Measurements from ENCODE around the gene PHF23.

Gene PHF23

GRCh38 chr17:7219812-7220592, 19.3 kb downstream of the PHF23 start, which contains the start of the genes ACADVL and DLG4:
ACADVL (plus strand) TSS chr17:7219938; CDS start chr17:7219985, 47 bp downstream.
DLG4 (minus strand) TSS chr17:7219836.
- no peak for DNase-seq (ENCODE audit: low spot score)

DNA sequence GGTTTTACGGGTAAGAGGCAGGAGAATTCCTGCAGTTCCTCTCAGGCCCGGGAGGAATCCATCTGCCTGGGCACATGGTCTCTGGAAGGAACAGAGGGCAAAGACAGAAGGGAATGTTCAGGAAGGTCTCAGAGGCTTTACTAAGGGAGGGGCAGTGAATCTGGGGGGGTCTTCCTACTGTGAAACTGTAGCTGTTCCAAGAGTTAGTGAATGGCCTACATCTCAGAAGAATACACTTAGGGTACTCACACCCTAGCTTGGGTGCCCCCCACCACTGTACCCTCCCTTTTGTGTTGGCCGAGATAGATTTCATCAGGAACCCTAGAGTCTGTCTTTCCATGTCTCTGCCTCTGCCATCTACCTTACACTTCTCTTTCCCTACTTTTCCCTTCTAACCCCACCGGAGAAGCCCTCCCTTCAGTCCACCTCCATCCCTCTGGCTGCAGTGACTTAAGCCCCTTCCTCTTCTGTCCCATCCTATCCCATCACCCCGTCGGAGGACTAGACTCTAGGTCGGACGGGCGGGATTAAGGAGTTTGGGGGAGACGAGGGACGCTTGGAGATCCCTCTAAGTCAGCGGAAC, 19.9 kb downstream of the PHF23 start:
- DNase-seq (ENCODE audit: low spot score): no peak

GRCh38 chr17:7218758-7219157, 20.5 kb downstream of the PHF23 start:
- DNase-seq (ENCODE audit: low spot score): no peak

DNA sequence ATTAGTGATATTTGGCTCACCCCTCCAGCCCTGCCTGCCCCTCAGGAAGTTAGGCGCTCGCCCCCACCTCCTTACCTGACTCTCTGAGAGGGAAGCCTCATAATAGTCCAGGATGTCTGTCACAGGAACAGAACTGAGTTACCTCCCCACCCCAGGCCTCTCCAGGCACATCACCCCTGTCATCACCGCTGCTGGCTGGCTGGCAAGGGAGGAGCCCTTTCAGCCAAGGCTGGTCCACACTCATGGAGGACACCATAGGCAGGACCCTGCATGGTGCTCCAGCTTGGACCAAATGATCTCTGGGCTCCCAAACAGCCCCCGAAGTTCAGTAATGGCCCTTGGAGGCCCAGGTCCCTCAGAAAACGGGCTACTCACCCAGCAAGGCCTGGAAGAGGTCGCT, 21.1 kb downstream of the PHF23 start:
- DNase-seq (ENCODE audit: low spot score): no peak

DNA sequence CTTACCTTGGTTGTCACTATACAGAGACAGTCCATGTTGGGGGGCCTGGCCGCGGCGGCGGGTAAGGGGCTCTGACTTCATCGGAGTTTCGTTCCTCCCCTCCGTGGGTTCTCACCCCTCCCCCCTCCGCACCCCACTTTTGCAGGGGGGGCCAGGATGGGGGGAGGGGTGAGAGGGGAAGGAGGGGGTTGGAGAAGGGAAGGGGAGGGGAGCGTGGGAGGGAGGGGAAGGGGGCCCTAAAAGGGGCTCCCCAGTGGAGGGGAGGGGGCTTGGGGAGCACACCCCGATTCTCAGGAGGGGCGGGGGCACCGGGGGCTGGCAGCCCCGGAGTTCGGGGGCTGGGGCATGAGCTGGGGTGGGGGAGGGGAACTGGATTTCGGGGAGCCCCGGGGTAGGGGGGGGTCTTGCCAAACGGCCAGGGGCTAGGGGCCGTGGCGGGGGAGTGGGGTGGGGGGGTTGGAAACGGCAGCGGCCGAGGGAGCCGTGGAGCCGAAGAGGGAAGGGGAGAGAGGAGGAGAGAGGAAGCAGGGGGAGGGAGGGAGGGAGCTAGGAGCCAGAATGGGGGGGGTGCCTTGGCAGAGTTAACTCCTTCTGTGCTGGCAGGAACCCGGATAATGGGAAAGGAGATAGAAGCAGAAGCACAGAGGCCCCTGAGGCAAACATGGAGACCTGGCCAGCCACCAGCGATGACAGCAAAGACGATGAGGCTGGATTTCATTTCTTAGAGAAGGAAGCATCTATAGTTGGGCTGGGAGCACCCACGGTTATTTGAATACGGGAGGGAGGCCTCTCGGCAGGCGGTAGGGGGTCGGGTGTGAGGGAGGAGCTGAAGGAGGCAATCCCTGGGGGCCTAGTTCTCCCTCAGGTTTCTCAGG, 21.9 kb downstream of the PHF23 start:
- DNase-seq (ENCODE audit: low spot score): no peak

- no peak for DNase-seq (ENCODE audit: low spot score)
Observed at GRCh38 chr17:7216242-7217112, 22.8 kb downstream of the PHF23 start.

DNA sequence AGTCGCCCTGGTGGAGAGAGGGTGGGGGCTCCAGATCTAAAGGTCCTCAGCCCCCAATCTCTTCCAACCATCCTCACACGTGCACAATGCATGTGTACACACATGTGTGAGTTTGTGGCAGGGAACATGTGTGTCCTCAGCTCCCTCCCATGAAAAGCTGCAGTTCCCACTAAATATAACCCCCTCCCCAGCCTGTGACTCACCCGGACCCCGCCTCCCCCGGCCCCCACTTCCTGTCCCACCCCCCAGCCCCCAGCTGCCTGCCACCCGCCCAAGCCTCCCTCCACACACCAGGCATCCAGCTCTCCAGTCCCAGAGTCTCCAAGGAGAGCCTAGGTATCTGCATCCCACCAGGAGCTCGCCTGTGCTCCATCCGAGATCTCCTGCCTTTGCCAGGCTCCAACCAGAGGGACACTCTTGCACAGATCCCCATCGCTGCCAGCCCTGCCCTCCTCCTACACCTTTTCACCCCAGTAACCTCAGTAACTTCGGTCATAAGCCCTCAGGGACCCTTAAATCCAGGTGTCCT, 23.5 kb downstream of the PHF23 start:
- no peak for DNase-seq (ENCODE audit: low spot score)

DNA sequence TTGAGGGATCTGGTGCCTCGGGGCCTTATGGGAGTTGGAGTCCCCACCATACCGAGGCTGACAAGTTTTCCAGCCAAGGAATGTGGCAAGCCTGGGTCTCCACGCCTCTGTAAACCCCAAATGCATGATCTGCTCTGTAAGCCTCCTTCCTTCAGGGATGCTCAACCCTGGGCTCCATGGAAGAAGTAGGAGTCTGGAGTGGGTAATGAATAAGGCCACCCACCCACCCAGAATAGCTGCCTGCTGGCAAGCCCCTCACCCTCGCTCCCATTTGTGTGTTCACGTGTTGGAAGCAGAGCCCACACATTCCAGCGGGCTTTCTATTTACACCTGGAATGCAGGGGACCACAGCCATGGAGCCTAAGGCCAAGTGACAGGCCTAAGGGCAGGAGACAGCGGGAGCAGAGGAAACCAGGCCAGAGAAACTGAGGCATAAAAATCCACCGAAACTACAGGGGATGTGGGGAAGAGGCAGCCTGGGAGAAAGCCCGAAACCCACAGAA, 24.1 kb downstream of the PHF23 start:
- DNase-seq (ENCODE audit: low spot score): peak; percentile 91

DNA sequence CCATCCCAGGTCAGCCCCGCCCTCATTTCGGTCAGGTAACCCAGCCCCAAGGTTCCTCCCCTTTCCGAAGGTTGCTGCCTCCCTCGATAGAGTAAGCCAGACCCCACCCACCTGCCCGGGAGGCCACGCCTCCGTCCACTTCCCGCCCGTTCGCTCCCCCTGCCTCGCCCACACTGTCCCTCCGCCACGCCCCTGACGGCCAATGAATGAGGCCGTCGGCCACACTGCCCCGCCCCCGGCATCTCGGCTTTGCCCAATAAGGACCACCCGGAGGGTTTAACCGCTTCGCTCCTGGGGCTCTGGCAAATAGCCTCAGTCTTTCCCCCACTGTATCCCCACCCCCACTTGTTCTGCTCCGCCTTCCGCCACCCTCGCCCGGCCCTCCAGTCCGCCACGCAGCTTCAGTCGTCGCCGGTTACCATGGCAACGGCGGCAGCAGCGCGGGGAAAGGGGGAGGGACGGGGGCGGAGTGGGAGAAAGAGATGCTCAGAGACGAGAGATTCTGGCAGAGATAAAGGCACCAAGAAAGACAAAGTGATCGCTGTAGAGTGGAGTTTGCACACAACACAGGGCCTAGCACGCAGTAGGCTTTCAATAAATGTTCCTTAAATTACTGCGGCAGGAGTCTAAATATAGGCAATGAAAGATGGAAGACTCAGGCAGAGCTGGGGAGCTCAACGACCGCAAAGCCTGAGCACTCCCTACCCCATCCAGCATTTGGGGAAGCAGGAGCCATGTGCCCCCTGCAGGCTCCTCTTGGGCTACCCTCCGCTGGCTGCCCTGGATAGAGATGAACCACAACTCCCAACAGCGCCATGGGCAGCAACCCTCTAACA, 24.7 kb downstream of the PHF23 start:
- peak; percentile 91 for DNase-seq (ENCODE audit: low spot score)

- DNase-seq (ENCODE audit: low spot score): no peak
Observed at GRCh38 chr17:7213895-7214299, 25.4 kb downstream of the PHF23 start.

GRCh38 chr17:7211491-7212273, 27.6 kb downstream of the PHF23 start:
- no peak for DNase-seq (ENCODE audit: low spot score)

DNA sequence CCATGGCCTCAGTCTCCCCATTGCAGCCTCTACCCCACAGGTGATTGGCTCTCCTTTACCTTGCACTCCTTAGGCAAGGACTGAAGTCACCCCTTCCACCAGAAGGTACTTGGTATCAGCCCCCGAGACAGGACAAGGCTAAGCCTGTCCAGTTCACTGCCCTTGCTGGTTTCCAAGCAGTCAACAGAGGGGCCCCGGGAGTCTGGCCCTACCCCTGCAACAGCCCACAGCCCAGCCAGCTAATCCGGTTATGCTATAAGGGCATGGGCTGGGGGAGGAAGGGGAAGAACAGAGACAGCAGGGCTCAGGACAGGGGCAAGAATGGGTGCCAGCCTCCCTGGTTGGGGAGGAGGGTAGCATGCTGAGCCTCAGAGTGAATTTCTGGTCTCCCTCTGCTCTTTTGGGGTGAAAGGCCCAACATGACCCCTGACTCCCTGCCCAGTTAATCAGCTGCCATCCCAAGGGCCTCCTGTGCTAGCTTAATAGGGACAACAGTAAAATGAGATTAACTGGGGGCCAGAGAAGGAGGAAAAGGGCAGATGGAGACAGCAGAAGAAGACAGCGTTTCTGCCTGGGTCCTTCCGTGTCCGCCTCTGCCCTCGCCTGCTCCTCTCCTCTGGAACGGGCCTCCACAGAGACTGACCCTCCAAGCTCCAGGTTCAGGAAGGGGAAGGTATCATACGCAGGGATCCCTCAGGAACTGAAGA, 30.4 kb downstream of the PHF23 start:
- no peak for DNase-seq (ENCODE audit: low spot score)

GRCh38 chr17:7208027-7208571, 31.2 kb downstream of the PHF23 start:
- no peak for DNase-seq (ENCODE audit: low spot score)

- no peak for DNase-seq (ENCODE audit: low spot score)
Observed at GRCh38 chr17:7207120-7208001, 31.9 kb downstream of the PHF23 start.

DNA sequence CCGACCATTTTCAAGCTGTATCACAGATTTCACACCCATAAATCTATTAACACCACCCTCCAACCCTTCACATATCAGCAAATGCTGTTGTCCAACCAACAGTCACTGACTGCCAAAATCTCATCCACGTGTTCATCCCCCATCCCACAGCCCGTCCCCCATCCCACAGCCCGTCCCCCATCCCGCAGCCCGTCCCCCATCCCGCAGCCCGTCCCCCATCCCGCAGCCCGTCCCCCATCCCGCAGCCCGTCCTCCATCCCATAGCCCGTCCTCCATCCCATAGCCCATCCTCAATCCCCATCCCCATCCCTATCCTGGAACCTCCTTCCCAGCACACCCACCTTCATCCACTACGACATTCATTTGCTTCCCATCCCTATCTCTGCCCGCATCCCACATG, 33.7 kb downstream of the PHF23 start:
- DNase-seq (ENCODE audit: low spot score): no peak

GRCh38 chr17:7204828-7205461, 34.3 kb downstream of the PHF23 start:
- peak; percentile 48 for DNase-seq (ENCODE audit: low spot score)

DNA sequence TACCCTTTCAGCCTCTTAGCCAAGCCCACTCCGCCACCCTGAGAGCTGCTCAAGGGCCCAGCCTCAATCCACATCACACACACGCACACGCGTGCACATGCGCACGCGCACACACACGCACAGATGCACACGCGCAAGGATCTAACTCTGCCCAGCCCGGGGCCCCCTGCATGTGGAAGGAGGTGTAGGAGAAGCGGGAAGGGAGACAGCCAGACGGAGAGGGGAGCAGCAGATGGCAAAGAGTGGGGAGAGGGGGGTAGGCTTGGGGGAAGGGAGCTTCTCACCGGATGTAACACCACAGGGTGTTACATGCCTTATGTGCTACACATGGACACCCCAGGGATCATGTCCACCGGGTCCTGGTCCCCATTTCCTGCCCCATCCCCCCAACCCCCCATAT, 34.9 kb downstream of the PHF23 start:
- no peak for DNase-seq (ENCODE audit: low spot score)

Data from kidney capillary endothelial cell (primary cell).